GM12865 (cell line): ENCODE results near the gene AMOTL2.

Experiments
- DNase-seq: peaks from one replicate; pipeline ENCODE4 v3.0.0; 2010; ENCODE audit warnings: low read depth
- H3K4me3 ChIP-seq: 2 replicates; pipeline ENCODE4 v1.5.1; 2011; ENCODE audit warnings: mild to moderate bottlenecking, low read depth, low read length, control low read depth
- TF ChIP-seq, protein P1 (sequence below): IDR thresholded peaks from 2 replicates; pipeline ENCODE4 v1.5.1; 2011; ENCODE audit warnings: low read length, control low read depth, low read depth, inconsistent platforms; ENCODE audit not compliant: insufficient read depth; ENCODE audit errors: missing control alignments

The AMOTL2 gene

GRCh38 chr3:134339331-134339730, 34.9 kb downstream of the AMOTL2 start:
- no peak overlapping the region for H3K4me3 ChIP-seq
- TF ChIP-seq, protein P1, sequence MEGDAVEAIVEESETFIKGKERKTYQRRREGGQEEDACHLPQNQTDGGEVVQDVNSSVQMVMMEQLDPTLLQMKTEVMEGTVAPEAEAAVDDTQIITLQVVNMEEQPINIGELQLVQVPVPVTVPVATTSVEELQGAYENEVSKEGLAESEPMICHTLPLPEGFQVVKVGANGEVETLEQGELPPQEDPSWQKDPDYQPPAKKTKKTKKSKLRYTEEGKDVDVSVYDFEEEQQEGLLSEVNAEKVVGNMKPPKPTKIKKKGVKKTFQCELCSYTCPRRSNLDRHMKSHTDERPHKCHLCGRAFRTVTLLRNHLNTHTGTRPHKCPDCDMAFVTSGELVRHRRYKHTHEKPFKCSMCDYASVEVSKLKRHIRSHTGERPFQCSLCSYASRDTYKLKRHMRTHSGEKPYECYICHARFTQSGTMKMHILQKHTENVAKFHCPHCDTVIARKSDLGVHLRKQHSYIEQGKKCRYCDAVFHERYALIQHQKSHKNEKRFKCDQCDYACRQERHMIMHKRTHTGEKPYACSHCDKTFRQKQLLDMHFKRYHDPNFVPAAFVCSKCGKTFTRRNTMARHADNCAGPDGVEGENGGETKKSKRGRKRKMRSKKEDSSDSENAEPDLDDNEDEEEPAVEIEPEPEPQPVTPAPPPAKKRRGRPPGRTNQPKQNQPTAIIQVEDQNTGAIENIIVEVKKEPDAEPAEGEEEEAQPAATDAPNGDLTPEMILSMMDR, result no peak
- no peak for DNase-seq

DNA sequence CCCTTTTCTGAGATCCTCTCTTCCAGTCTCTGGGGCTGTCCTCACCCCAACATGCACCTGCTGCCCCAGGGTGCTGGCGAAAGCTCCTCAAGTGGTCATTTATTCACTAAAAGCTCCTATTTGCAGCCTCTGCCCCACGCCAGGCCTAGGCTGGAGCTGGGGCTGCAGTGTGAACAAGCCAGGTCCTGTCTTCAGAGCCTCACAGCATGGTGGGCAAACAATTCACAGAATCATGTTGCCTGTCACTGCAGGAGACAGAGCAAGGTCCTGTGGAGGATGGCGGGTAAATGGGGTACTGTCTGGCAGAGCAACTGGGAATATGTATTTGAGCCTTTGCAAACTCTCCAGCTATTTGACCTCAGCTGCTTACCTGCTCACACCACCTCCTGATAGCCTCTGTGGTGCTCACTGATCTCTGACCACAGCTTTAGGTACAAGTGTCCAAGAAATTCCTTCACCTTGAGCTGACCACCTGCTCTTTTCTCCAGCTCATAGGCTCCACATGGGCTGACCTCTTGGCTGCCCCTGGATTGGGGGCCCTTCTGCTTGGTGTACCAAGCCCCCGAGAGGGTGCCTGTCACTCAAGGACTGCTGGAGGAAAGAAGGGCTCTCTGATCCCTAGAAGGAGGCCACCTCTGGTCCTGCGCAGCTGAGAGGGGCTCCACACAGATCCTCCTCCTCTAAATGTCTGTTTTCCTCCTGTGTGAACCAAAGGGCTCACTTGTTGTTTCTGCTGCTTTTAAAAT, 35.6 kb downstream of the AMOTL2 start:
- TF ChIP-seq, protein P1, result no peak
- H3K4me3 ChIP-seq, result no peak overlapping the region
- DNase-seq, result no peak

- no peak for DNase-seq
- H3K4me3 ChIP-seq, result no peak overlapping the region
- TF ChIP-seq, protein P1, result no peak
Observed at GRCh38 chr3:134338201-134338512, 36.1 kb downstream of the AMOTL2 start.

DNA sequence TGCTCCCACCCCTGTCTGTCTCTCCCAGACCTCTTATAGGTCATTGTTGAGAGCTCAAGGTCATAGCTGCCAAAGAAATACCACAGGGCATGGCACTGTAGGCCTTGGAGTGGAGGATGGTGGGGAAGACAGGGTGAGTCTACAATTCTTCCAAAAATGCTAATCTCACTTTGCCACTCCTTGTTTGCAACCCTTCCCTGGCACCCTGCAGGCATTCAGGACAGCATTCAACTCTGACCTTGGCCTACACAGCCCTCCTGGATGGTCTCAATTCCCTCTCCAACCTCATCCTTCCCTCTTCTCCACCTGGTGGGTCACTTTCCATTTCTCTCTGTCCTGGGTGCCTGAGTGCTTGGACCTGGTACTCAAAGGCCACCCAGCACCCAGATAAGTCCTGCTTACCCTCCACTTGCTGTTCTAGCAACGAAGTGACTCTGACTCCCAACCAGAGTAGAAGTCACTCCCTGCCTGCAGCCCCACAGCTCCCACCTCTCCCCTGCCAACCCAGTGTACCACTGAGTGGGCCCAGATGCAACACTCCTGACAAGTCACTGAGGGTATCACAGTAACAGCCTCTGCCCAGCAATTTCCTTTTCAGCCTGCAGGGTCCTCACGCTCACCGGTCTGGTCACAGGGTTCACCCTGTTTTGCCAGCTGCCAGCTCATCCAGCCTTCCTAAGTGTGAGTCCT, 36.6 kb downstream of the AMOTL2 start:
- TF ChIP-seq, protein P1, result no peak
- no peak overlapping the region for H3K4me3 ChIP-seq
- no peak for DNase-seq

DNA sequence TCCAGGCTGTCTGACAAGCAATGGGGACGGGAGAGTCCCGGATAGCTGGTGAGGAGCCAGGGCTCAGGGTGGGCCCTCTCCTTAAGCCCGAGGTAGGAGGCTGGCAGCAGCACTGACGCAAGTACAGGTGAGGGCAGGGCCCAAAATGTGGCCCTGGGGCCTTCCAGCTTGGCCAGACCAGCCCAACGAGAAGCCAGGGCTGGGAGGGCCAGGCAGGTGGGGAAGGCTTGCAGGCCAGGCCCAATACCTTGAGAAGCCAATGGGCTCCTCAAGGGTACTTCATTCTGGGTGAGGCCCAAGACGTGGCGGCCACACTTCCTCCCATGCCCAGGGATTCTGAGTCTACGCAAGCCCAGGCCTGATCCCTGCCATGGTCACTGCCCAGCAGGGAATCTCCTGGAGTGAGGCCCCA, 37.2 kb downstream of the AMOTL2 start:
- TF ChIP-seq, protein P1, result no peak
- no peak overlapping the region for H3K4me3 ChIP-seq
- DNase-seq, result no peak

- TF ChIP-seq, protein P1, result no peak
- H3K4me3 ChIP-seq, result no peak overlapping the region
- DNase-seq, result no peak
Observed at GRCh38 chr3:134336587-134336986, 37.7 kb downstream of the AMOTL2 start.
